Activated CD8-positive, alpha-beta memory T cell treated with anti-CD3 and anti-CD28 coated beads, Interleukin-2, amount 50 U/mL, for 48 hours (primary cell): Measurements from ENCODE around the gene ZNF256.

Experiments used
- DNase-seq: peaks from one replicate; pipeline ENCODE4 v3.0.0-alpha.2; 2020

Gene ZNF256

GRCh38 chr19:57947419-57948134, at the start of gene ZNF256:
Gene ZNF256, minus strand, starts transcription at chr19:57947706. Its CDS starts 232 bp downstream, at chr19:57947474.
- peak; percentile 93 for DNase-seq

- DNase-seq: no peak
Observed at GRCh38 chr19:57992841-57993240, 45.3 kb upstream of the ZNF256 start.

- no peak for DNase-seq
Observed at GRCh38 chr19:57978586-57979289, 31.2 kb upstream of the ZNF256 start.

- DNase-seq: no peak
Observed at GRCh38 chr19:57974434-57974833, 26.9 kb upstream of the ZNF256 start, which contains the start of gene C19orf18. Gene C19orf18, minus strand, starts transcription at chr19:57974534. Its CDS starts 102 bp downstream, at chr19:57974432.

GRCh38 chr19:57964761-57965160, 17.3 kb upstream of the ZNF256 start:
- no peak for DNase-seq

GRCh38 chr19:57961785-57962184, 14.3 kb upstream of the ZNF256 start:
- DNase-seq: no peak

GRCh38 chr19:57954996-57955395, 7.5 kb upstream of the ZNF256 start:
- no peak for DNase-seq

GRCh38 chr19:57949702-57950101, 2.2 kb upstream of the ZNF256 start:
- no peak for DNase-seq

GRCh38 chr19:57949296-57949695, 1.8 kb upstream of the ZNF256 start:
- DNase-seq: no peak

- DNase-seq: no peak
Observed at GRCh38 chr19:57947088-57947418, 453 bp downstream of the ZNF256 start.

- no peak for DNase-seq
Observed at GRCh38 chr19:57946316-57946715, 1.2 kb downstream of the ZNF256 start.

GRCh38 chr19:57941593-57941992, 5.9 kb downstream of the ZNF256 start:
- no peak for DNase-seq

GRCh38 chr19:57935731-57936130, 11.8 kb downstream of the ZNF256 start:
- DNase-seq: no peak

GRCh38 chr19:57934820-57935665, 12.5 kb downstream of the ZNF256 start, which contains the start of gene ZNF418:
Gene ZNF418, minus strand, starts transcription at chr19:57935402. Its CDS starts 1,580 bp downstream, at chr19:57933822.
- peak; percentile 61 for DNase-seq

GRCh38 chr19:57927587-57927986, 19.9 kb downstream of the ZNF256 start:
- no peak for DNase-seq

GRCh38 chr19:57916168-57916995, 31.1 kb downstream of the ZNF256 start, which contains the start of gene ZNF417:
Gene ZNF417, minus strand, starts transcription at chr19:57916592. Its CDS starts 181 bp downstream, at chr19:57916411.
- peak; percentile 86 for DNase-seq

GRCh38 chr19:57914531-57914930, 33.0 kb downstream of the ZNF256 start:
- no peak for DNase-seq

- DNase-seq: no peak
Observed at GRCh38 chr19:57907394-57907793, 40.1 kb downstream of the ZNF256 start.

GRCh38 chr19:57905258-57905657, 42.2 kb downstream of the ZNF256 start:
- DNase-seq: no peak

GRCh38 chr19:57903618-57904184, 43.8 kb downstream of the ZNF256 start:
- no peak for DNase-seq

GRCh38 chr19:57900311-57900710, 47.2 kb downstream of the ZNF256 start:
- DNase-seq: no peak
